Measurements from ENCODE around the gene NHLRC4.

Gene NHLRC4

GRCh38 chr16:554640-555365, 12.0 kb upstream of the NHLRC4 start:
- DNase-seq, result no peak

GRCh38 chr16:555528-556473, 11.0 kb upstream of the NHLRC4 start:
- DNase-seq, result no peak

DNA sequence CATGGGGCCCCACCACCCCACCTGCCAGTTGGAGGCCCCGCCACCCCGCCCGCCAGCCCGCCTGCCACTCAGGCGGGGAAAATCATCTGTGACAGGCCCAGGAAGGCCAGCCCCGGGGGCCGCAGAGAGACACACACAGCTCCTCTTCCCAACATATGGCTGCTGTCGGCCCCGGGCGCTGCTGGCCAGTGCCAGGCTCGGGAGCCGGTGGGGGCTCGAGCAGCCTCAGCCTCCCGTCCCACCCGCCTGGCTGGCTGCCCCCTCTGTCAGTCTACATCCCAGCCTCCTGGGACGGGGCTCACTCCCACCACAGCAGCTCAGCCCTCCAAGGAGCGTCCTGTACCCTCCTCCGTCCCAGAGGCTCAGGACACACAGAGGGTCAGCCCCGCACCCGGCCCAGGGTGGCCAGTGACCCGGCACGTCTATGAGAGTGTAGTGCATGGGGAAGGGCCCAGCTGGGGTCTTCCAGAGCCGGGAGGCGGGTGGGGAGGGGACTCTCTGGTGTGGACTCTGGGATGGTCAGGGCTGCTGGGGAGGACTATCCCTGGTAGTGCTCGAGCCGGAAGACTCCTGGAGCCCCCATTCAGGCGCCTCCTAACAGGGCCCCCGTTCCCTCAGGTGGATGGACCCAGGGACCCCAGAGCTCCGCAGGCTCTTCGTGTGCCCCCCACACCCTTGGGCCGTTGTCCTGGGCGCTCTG, 10.2 kb upstream of the NHLRC4 start:
- no peak for DNase-seq

DNA sequence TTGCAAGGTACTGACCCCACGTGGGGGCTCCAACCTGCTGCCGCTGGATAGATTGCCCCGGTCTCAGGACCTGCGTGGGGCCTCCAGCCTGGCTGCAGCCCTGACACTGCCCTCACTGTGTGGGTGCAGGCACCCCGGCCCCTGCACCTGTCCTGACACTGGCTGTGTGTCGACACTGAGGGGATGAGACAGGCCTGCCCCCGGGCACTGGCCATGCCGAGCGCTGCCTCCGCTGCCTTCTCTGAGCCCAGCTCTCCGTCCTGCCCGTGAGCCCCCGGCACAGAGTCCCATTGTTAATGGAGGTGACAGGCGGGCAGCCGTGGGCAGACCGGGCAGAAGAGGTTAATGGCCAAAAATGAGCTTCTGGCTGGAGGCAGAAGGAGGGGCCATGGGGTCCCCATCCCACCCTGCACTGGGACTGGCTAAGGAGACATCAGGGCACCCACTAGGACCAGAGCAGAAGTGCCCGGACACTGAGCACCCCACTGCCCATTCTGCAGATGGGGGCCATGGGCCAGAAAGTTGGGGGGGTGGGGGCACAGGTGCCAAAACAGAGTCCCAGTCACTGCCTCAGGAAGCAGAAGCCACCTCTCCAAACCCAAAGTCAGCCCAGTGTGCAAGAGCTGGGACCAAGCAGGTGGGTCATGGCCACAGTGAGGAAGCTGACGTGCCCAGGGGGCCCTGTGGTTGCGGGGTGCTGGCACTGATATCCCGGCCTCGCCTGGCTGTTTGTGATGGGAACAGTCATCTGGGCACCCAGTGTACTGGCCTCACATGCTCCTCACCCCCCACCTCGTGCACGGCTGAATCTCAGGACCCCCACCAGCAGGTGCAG, 9.1 kb upstream of the NHLRC4 start:
- no peak for DNase-seq

DNA sequence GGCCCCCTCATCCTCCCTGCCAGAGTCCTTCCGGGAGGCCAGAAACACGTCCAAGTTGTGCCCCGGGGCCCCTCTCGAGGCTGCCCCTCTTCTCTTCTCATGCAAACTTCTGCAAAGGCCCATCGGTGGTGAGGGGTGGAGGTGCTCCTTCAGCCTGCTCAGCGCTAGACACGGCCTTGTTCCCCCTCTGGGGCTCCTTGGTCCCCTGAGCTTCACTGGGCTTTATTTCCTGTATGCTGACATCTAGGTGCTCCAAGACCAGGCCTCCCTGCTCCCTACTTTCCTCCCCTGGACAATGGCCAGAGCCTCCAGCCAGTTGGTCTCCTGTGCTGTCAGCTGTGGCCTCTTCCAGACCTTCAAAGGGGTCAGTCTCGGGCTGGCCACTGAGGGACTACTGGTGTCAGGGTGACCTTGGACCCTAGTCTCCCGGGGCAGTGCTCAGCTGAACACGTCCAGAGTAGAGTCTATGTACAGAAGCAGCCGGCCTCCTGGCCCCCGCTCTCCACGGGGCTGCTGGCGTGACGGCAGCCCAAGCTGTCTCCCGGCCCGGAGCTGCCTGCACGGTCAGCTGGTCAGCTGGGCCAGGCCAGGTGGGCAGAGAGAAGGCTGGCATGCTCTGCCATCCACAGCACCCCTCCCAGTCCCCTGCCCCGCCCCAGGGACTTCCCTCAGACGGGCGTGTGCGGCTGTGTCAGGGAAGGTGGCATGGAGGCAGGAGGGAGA, 8.3 kb upstream of the NHLRC4 start:
- no peak for DNase-seq

DNA sequence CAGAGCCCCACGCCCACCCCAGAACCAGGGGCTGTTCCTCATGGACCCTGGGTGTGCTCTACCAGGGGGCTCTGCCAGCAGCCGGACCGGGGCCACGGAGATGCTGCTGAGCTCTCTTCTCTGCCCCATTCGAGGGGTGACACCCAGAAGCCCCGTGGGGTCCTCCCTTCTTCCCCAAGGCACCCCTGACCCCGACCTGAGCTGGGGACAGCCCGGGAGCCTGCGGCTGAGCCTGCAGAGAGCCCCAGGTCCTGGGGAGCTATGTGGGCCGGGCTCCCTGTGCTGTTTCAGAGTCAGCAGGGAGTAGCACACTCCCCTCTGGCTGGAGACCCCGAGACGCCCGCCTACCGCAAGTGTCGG, 7.8 kb upstream of the NHLRC4 start:
- no peak for DNase-seq

DNA sequence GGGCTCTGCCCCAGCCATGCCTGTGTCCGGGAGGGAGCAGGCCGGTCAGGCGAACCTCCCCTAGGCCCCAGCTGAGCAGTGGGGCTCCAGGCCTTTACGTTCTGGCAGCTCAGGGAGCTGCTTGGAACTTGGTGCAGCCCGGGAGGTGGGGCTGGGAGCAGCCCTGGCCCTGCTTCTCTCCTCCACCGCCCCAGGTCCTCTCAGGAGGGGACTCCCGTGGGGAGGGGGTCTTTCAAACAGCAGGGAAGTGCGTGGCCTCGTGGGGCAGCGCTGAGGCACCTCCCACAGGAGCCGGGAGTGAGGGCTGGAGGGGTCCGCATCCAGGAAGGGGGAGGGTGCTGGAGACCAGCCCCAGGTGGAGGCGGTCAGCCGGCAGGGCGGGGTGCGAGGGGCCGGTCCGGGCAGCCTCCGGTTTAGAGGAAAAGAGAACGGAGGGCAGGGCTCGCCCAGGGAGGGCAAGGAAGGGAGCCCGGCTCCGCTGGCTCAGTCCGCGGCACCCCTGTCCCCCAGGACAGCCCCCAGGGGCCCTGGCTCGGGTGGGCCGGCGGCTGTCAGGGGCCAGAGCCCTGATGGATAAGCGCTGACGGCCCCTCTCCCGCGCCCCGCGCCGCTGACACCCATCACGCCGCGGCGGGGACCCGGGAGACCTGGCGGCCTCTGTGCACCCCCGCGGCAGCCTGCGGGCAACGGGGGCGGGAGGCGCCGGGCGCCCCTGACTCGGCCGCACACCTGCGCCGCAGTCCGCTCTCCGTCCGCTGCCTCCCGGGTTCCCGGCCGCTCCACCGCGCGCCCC, 7.2 kb upstream of the NHLRC4 start:
- DNase-seq, result no peak

DNA sequence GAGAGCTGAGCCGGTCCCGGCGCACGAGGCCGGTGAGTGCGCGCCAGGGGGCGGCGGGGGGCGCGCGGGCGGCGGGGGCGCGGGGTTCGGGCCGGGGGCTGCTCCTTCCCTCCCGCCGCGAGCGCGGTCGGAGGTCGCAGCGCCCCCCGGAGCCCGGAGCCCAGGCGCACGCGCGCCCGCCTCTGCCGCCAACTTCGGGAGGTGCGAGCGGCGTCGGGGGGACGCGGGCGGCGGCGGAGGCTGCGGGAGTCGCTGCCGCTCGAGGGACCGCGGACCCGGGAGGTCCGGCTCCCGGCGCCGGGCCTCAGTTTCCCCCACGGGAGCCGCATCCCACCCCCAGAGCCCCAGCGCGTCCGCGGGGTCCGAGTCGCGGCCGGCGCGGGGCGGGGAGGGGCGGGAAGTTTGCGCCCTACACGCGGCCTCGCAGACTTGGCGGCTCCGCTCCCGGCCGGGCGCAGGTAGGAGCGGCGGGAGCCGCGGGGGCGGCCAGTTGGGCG, 6.6 kb upstream of the NHLRC4 start, which contains the start of gene PRR35:
TSS of gene PRR35 (plus strand) at position 191 of the 497 bp plus-strand sequence. CDS start 2,901 bp downstream, outside the sequence.
- no peak for DNase-seq

GRCh38 chr16:560701-561412, 5.9 kb upstream of the NHLRC4 start:
- no peak for DNase-seq

DNA sequence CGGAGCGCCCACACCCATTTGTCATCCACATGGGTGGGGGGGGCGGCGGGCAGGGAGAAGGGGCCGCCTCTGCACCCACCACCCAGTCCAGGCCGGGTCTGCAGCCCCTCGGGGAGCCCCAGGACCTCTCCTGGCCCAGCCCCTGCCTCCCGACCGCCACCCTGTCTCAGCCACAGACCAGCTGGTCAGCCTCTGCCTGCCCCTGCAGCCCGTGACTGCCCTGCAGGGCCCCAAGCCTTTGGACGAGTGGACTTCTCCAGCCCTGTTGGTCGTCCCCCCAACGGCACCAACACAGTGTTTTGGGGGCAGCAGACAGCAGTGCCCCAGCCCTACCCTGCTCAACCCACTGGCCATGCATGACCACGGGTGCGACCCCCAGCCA, 5.4 kb upstream of the NHLRC4 start:
- no peak for DNase-seq

DNA sequence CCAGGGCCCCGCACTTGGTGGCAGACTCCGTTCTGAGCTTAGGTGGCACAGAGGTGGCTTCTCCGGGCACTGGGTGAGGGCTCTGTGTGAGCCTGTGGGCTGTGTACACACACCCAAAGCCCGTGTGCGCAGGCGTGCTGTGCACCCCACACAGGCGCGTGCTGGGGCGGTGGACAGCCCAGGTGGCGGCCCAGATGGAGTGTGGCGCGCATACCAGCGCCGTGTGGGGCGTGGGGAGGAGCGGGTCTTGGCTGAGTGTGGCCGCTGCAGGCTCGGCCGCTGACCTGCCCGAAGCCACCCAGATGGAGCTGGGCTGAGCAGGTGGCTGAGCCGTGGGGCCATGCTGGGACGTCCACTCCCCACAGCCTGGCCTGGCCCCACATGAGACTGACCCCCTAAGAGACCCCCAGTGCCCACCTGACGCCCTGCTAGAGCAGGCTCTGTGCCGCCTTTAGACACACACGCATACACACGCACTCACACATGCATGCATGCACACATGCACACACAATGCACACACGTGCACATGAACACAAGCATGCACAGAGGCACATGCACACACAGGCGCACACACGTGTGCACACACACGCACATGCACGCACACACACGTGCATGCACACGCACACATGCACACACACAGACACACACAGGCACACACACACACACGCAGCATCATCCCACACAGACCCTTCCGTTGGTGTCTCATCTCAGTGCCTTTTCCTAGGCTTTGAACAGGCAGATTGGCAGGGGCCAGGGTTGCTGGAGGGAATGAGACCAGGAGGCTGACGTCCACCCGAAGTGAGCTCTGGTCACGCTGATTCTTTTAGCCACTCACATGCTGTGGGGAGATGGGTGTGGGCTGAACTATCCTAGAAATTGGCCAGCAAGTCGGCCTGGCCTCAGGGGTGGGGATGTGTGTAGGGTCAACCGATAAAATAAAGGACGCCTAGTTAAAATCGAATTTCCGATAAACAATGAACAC, 4.6 kb upstream of the NHLRC4 start:
- no peak for DNase-seq

DNA sequence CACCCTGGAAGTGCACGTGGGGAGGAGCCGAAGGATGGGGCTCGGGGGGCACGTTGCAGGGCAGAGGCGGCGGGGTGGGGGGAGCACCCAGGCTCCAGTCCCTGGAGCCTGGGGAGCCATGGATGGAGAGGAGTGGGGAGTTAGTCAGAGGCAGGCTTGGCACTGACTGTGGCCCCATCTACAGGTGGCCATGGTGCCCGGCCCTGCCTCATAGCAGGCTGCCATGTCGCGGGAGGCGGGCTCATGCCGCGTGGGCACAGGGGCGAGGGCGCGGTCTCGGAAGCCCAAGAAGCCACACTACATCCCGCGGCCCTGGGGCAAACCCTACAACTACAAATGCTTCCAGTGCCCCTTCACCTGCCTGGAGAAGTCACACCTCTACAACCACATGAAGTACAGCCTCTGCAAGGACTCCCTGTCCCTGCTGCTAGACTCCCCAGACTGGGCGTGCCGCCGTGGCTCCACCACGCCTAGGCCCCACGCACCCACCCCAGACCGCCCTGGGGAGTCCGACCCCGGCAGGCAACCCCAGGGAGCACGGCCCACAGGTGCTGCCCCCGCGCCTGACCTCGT, 3.6 kb upstream of the NHLRC4 start:
- DNase-seq, result no peak

DNA sequence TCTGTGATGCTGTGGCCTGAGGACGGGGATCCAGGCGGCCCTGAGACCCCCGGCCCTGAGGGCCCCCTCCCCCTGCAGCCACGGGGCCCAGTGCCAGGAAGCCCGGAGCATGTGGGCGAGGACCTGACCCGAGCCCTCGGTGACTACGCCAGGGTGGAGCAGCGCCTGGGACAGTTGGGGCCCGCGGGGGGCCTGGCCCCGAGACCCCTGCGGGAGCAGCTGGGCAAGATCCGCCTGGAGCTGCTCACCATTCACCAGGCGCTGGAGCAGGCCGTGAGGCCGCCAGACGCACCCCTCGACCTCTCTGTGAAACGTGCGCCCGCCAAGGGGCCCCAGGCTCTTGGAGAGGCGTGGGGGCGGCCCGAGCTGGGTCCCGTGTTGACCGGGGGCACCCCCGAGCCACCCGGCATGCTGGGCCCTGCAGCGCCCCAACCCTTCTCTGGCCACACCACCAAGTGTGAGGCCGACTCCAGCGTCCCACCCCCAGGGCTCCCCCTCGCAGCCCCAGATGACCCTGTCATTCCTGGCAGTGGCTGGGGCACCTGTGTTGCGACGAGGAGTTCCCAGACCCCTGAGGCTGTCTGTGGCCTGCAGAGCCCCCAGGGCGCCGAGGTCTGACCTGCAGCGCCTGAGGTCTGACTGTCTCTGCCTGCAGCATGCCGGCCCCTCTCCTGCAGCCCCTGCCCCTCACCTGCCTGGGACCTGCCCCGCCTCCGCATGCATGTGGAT, 2.0 kb upstream of the NHLRC4 start:
- no peak for DNase-seq

- DNase-seq, result no peak
Observed at GRCh38 chr16:565419-566330, 1.1 kb upstream of the NHLRC4 start.

DNA sequence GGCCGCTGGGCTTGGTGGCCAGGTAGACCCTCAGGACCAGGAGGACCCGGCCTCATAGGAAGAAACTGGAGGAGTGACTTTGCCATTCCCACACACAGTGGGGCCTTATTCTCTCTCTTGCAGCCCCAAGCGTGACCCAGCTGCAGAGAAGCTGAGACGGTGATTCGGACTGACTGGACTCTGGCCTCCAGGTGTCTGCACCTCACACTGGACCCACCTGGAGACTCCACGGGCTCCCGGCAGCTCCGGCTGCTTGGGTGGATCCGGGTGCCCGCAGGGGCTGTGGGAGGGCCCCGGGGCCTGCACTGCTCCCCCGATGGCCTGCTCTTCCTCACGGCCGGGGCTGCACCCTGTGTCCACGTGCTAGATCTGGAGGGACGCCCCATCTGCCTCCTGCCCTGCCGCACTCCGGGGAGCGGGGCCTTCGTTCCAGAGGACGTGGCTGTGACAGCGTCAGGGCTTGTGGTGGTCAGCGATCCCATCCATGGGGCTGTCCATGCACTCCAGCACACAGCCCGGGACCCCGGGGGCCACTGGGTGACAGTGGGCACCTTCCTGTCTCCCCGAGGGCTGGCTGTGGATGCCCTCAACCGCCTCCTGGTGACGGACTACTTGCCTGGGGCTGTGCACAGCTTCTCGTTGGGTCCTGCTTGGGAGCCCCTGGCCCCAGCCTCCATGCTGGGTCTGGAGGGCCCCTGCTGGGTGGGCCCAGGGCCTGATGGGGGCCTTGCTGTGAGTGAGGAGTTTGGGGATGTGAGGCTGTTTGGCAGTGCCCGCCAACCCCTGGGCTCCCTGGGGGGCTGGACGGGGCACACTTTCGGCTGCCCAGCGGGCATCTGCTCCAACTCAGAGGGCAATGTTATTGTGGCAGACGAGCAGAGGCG, 810 bp downstream of the NHLRC4 start:
- no peak for DNase-seq

Measured in NCI-H146 (cell line).